Stomach (tissue), 4 donors: Measurements from ENCODE around the gene DPF1.

Experiments used
- CTCF ChIP-seq, 7 experiments: fragments of 450-650 bp in 4 of 7; fragments of 200-600 bp in 3 of 7; sonication (generic) in 3 of 7; IDR thresholded peaks; one replicate each; pipeline ENCODE4 v1.5.1; 2016 to 2019; ENCODE audit warnings: antibody characterized with exemption in 7 of 7, control low read depth in 2 of 7, mild to moderate bottlenecking in 1 of 7
- POLR2A ChIP-seq, 4 donors: fragments of 450-650 bp; IDR thresholded peaks; one replicate each; pipeline ENCODE4 v1.6.1; 2016; ENCODE audit warnings: antibody characterized with exemption in 4 of 4, control low read depth in 2 of 4, mild to moderate bottlenecking in 1 of 4, moderate library complexity in 1 of 4

- TF ChIP-seq CTCF (IDR thresholded peaks at IDR 0.05) (no peak), POLR2A (IDR thresholded peaks at IDR 0.05) (no peak)
Measured at GRCh38 chr19:38162632-38163031, 61.4 kb downstream of the DPF1 start.
